MCF 10A (cell line): Measurements from ENCODE around the gene PTH2. TPM values are rescaled to one million over a fixed set of nuclear protein-coding genes. Genes with fewer than 3 reads are reported as not detected.

Source experiments
- BruUV-seq: library from RNA; stranded (reverse); fragments of 400-500 nt; replicated peaks from 2 replicates; lab custom pipeline; 2021; lab: Mats Ljungman, UMichigan
- CTCF ChIA-PET: fragments of 300-600 bp; sonication (Branson Sonifier 250); formaldehyde crosslinking; extraction: SDS; loops from one replicate; lab custom pipeline; 2021; ENCODE audit warnings: antibody characterized with exemption, inconsistent platforms; lab: Yijun Ruan, JAX
- POLR2A ChIA-PET: fragments of 300-600, 350-650 bp; sonication (Branson Sonifier 250); formaldehyde crosslinking; extraction: SDS; loops from one replicate; lab custom pipeline; 2020; ENCODE audit warnings: antibody characterized with exemption, inconsistent platforms; lab: Yijun Ruan, JAX
- DNase-seq: peaks from one replicate; pipeline ENCODE4 v3.0.0-alpha.2; 2018; ENCODE audit not compliant: unreplicated experiment
- H3K27ac Mint-ChIP-seq: one replicate; pipeline ENCODE4 v1.8.0; 2022; ENCODE audit warnings: mild to moderate bottlenecking, low read depth, mixed read lengths; ENCODE audit not compliant: unreplicated experiment
- H3K27me3 Mint-ChIP-seq: one replicate; pipeline ENCODE4 v1.8.0; 2022; ENCODE audit warnings: mixed read lengths; ENCODE audit not compliant: insufficient read depth, unreplicated experiment
- H3K36me3 Mint-ChIP-seq: one replicate; pipeline ENCODE4 v1.8.0; 2022; ENCODE audit warnings: mild to moderate bottlenecking, moderate library complexity, mixed read lengths; ENCODE audit not compliant: insufficient read depth, unreplicated experiment
- H3K4me1 Mint-ChIP-seq: one replicate; pipeline ENCODE4 v1.8.0; 2022; ENCODE audit warnings: mixed read lengths; ENCODE audit not compliant: insufficient read depth, unreplicated experiment
- H3K4me3 Mint-ChIP-seq: one replicate; pipeline ENCODE4 v1.8.0; 2022; ENCODE audit warnings: mild to moderate bottlenecking, moderate library complexity, mixed read lengths; ENCODE audit not compliant: unreplicated experiment
- H3K9me3 Mint-ChIP-seq: one replicate; pipeline ENCODE4 v1.8.0; 2022; ENCODE audit warnings: mixed read lengths; ENCODE audit not compliant: unreplicated experiment
- intact Hi-C: fragments of 100-400 bp; cut with micrococcal nuclease; formaldehyde crosslinking; loops from 2 replicates; pipeline ENCODE4 v1.14.1; 2022
- total RNA-seq: library from RNA; stranded (reverse); gene quantifications from 2 replicates; pipeline ENCODE4 v1.2.3, GENCODE V29; 2022
- TF ChIP-seq, protein P1 (sequence below): fragments of 200-600 bp; IDR thresholded peaks from one replicate; pipeline ENCODE4 v1.8.0; 2022; ENCODE audit warnings: antibody characterized with exemption, mild to moderate bottlenecking; ENCODE audit not compliant: unreplicated experiment

The PTH2 gene
- total RNA-seq, 1 experiment from 2014 or later = not detected

GRCh38 chr19:49390131-49390928 is 32.9 kb downstream of the PTH2 start:
- DNase-seq = no peak
- Mint-ChIP-seq H3K4me1 (peaks cover 6% of the 10 kb centered on the region), H3K27me3 (peaks cover 23% of the 10 kb centered on the region), H3K36me3 (no peaks in the 10 kb centered on the region), H3K4me3 (no peak overlapping the region), H3K27ac (no peak overlapping the region), H3K9me3 (no peaks in the 10 kb centered on the region)
- POLR2A ChIA-PET = interaction anchor here (1.7 kb wide), 1 partner anchor 30 kb away, joined by 4 read pairs; no protein-coding TSS in a partner anchor
- BruUV-seq = no TSS peak
- intact Hi-C loops = no loop called here
- CTCF ChIA-PET = interaction anchor here (0.6 to 4.5 kb wide), 15 partner anchors 9 to 165 kb away, joined by 3 to 30 read pairs (median 4); partner anchors contain the start of genes DKKL1 and SLC17A7
- TF ChIP-seq, protein P1, sequence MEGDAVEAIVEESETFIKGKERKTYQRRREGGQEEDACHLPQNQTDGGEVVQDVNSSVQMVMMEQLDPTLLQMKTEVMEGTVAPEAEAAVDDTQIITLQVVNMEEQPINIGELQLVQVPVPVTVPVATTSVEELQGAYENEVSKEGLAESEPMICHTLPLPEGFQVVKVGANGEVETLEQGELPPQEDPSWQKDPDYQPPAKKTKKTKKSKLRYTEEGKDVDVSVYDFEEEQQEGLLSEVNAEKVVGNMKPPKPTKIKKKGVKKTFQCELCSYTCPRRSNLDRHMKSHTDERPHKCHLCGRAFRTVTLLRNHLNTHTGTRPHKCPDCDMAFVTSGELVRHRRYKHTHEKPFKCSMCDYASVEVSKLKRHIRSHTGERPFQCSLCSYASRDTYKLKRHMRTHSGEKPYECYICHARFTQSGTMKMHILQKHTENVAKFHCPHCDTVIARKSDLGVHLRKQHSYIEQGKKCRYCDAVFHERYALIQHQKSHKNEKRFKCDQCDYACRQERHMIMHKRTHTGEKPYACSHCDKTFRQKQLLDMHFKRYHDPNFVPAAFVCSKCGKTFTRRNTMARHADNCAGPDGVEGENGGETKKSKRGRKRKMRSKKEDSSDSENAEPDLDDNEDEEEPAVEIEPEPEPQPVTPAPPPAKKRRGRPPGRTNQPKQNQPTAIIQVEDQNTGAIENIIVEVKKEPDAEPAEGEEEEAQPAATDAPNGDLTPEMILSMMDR = no peak

DNA sequence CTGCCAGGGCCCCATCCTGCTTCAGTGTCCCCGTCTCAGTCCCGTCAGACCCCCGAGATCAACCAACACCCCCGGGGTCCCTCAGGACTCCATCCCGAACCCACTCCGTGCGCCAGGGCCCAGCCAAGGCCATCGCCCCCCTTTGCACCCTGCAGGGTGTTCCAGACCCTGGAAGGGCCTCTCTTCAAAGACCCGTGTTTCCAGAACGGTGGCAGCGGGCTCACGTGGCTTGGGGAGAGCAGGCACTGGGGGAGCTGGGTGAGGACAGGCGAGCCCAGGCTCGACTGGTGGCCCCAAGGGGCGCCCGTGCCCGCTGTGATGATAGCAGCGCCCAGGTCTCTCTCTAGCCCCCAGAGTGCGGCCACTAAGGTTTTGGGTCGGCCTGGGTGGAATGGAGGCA is 33.8 kb downstream of the PTH2 start:
- Mint-ChIP-seq H3K27me3 (peaks cover 23% of the 10 kb centered on the region), H3K4me3 (no peak overlapping the region), H3K36me3 (no peaks in the 10 kb centered on the region), H3K27ac (no peak overlapping the region), H3K4me1 (peaks cover 6% of the 10 kb centered on the region), H3K9me3 (no peaks in the 10 kb centered on the region)
- intact Hi-C loops = no loop called here
- ChIA-PET CTCF (interaction anchor here (0.7 kb wide), 1 partner anchor 164 kb away, joined by 6 read pairs; no protein-coding TSS in a partner anchor), POLR2A (no interaction called here)
- BruUV-seq = no TSS peak
- TF ChIP-seq, protein P1 = no peak
- no peak for DNase-seq

DNA sequence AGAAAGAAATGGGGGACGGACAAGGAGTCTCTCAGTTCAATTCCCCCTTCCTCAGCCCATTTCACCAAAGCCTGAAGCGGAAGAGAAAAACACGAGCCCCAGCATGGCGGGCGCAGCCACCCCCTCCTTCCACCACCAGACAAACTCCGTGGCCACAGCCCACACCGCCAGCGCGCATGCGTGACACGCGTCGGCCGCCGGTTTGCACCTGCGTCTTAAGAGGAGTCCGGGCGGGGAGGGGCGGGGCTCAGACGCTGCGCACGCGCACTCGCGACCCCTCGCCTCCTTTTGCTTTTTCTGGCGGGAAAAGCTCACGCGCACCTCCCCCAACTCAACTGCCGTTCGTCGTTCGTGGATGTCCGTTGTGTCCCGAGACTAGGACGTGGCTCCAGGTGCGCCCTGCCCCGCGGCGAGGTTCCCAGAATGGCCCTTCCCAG is 35.3 kb downstream of the PTH2 start, which contains the start of gene KASH5:
TSS of gene KASH5 (plus strand) at position 314 of the 437 bp plus-strand sequence. CDS start 2,635 bp downstream, outside the sequence.
- POLR2A ChIA-PET = no interaction called here
- DNase-seq = no peak
- no TSS peak for BruUV-seq
- Mint-ChIP-seq H3K27me3 (peaks cover 23% of the 10 kb centered on the region), H3K4me3 (no peak within 1 kb of the TSS), H3K9me3 (no peaks in the 10 kb centered on the region), H3K36me3 (no peaks in the 10 kb centered on the region), H3K27ac (no peak within 1 kb of the TSS), H3K4me1 (peaks cover 6% of the 10 kb centered on the region)
- intact Hi-C loops = no loop called here
- CTCF ChIA-PET = no interaction called here
- TF ChIP-seq, protein P1 = no peak

DNA sequence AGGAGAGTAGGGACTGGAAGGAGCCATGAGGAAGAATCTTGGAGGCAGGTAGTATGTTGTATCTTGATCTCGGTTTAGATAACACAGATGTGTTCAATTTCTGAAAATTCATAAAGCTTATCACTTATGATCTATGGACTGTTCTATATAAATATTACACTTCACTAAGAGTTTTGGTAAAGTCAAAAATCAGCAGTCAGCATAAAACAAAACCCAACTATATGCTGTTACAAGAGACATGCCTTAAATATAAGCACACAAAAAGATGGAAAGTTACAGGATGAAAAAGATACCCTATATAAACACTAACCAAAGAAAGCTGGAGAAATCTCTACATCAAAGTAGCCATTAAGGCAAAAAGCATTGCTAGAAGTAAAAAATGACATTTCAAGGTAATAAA is 39.6 kb downstream of the PTH2 start:
- Mint-ChIP-seq H3K4me1 (no peaks in the 10 kb centered on the region), H3K9me3 (peaks cover 8% of the 10 kb centered on the region), H3K4me3 (no peak overlapping the region), H3K27me3 (no peaks in the 10 kb centered on the region), H3K27ac (no peak overlapping the region), H3K36me3 (no peaks in the 10 kb centered on the region)
- intact Hi-C loops = no loop called here
- ChIA-PET CTCF (interaction anchor here (0.6 to 1.4 kb wide), 3 partner anchors 8 to 725 kb away, joined by 3 to 5 read pairs (median 3); no protein-coding TSS in a partner anchor), POLR2A (interaction anchor here (1.2 kb wide), 1 partner anchor 68 kb away, joined by 3 read pairs; the partner anchor contains the start of gene PIH1D1)
- TF ChIP-seq, protein P1 = no peak
- BruUV-seq = no TSS peak
- no peak for DNase-seq
